ENCODE measurements around the gene ZNF407. TPM values are rescaled to one million over a fixed set of nuclear protein-coding genes. Genes with fewer than 3 reads are reported as not detected.

The ZNF407 gene
- total RNA-seq, 2 experiments from 2014 or later: 23.2 to 24.7 TPM

DNA sequence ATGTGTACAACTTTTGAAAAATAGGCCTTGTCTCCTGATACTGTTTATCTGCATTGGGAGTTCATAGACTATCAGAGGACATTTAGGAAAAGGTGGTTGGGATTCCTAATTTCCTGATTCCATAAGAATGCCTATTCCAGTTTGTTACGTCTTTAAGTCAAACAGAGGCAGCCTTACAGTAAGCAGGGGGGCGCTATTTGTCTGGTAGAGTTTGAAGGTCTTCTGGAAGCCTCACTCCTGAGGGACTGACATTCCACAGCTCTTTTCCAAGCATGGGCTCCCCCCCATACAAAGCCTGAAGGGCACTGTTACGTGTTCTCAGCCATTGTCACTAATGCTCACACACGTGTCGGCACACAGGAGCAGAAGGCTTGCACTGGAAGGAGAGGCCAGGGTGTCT, 456.9 kb downstream of the ZNF407 start:
- Mint-ChIP-seq H3K27me3 (no peaks in the 10 kb centered on the region), H3K36me3 (ENCODE audit: low read depth) (peaks cover 7% of the 10 kb centered on the region), H3K27ac (no peak overlapping the region)

DNA sequence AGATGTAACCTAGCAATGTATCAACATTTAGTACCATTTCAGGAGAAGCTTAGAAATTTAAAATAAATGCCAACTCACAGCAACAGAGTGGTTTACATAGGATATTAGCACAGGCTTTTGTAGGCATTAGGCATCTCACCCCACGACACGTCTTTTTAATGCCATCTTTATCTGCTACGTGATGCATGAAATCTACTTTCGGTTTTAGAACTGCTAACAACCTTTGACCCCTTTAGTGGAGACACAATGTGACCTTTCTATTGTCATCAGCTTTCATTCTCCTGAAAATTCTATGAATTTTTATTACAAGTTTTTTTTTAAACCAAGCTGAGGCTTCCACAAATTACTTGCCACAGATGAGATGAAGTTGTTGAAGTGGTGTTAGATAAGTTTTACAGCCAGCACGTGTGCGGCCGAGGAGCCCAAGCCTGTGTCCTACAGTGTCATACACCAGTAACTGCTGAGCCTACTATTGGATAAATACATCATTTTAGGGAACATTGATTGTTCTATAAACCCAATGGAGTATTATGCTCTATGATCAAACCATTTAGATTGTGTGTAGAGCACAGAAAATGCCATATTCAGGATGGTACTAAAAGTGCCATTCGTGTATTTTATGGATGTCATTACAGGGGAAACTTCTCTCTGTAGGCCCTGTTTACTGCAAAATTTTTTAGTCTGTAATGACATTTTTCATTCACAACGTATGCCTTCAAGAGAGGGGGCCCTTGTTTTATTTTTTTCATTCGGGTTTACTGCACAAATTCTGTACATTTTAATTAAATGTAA, 459.7 kb downstream of the ZNF407 start:
- Mint-ChIP-seq H3K9me3 (no peaks in the 10 kb centered on the region), H3K27me3 (no peaks in the 10 kb centered on the region), H3K36me3 (ENCODE audit: low read depth) (peaks cover 19% of the 10 kb centered on the region), H3K4me1 (ENCODE audit: low read depth) (no peaks in the 10 kb centered on the region), H3K4me3 (no peak overlapping the region), H3K27ac (no peak overlapping the region)
- CTCF ChIA-PET: interaction anchor here (1.5 kb wide), 1 partner anchor 14 kb away, joined by 3 read pairs; no protein-coding TSS in a partner anchor
- TF ChIP-seq, protein P1, sequence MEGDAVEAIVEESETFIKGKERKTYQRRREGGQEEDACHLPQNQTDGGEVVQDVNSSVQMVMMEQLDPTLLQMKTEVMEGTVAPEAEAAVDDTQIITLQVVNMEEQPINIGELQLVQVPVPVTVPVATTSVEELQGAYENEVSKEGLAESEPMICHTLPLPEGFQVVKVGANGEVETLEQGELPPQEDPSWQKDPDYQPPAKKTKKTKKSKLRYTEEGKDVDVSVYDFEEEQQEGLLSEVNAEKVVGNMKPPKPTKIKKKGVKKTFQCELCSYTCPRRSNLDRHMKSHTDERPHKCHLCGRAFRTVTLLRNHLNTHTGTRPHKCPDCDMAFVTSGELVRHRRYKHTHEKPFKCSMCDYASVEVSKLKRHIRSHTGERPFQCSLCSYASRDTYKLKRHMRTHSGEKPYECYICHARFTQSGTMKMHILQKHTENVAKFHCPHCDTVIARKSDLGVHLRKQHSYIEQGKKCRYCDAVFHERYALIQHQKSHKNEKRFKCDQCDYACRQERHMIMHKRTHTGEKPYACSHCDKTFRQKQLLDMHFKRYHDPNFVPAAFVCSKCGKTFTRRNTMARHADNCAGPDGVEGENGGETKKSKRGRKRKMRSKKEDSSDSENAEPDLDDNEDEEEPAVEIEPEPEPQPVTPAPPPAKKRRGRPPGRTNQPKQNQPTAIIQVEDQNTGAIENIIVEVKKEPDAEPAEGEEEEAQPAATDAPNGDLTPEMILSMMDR (IDR thresholded peaks at IDR 0.05): no peak
- POLR2A ChIA-PET: no interaction called here
- Histone ChIP-seq H3K27me3 (ENCODE audit: control insufficient read depth in 1 of 2, insufficient read depth in 2 of 2, low read length in 2 of 2) (no peaks in the 10 kb centered on the region), H3K4me3 (ENCODE audit: low read length) (no peak overlapping the region), H3K4me1 (ENCODE audit: insufficient read depth, low read length) (no peaks in the 10 kb centered on the region), H3K27ac (ENCODE audit: low read depth in 1 of 2, low read length in 2 of 2) (no peak overlapping the region), H3K9me3 (ENCODE audit: control insufficient read depth in 1 of 2, insufficient read depth in 1 of 2, low read length in 2 of 2) (peaks cover 0 to 7% of the 10 kb centered on the region in 2 experiments), H3K36me3 (ENCODE audit: insufficient read depth, low read length) (peaks cover 3% of the 10 kb centered on the region)
- intact Hi-C loops (cut with DNase I, micrococcal nuclease): no loop called here
- DNase-seq (no peak), ATAC-seq (ENCODE audit: poor library complexity) (no peak)

More for the DNA sequence above, 456.9 kb downstream of the ZNF407 start:
- no peaks in the 10 kb centered on the region for H3K9me3 Mint-ChIP-seq
- ChIA-PET CTCF (no interaction called here), POLR2A (no interaction called here)
- H3K4me1 Mint-ChIP-seq (ENCODE audit: low read depth): no peaks in the 10 kb centered on the region
- no peak overlapping the region for H3K27ac ChIP-seq (ENCODE audit: low read depth in 1 of 2, low read length in 2 of 2)
- no peak overlapping the region for H3K4me3 ChIP-seq (ENCODE audit: low read length)
- TF ChIP-seq, protein P1 (IDR thresholded peaks at IDR 0.05): no peak
- no peaks in the 10 kb centered on the region for H3K4me1 ChIP-seq (ENCODE audit: insufficient read depth, low read length)
- H3K27me3 ChIP-seq (ENCODE audit: control insufficient read depth in 1 of 2, insufficient read depth in 2 of 2, low read length in 2 of 2): no peaks in the 10 kb centered on the region
- no peak for ATAC-seq (ENCODE audit: poor library complexity)
- H3K36me3 ChIP-seq (ENCODE audit: insufficient read depth, low read length): no peaks in the 10 kb centered on the region
- DNase-seq: no peak
- intact Hi-C loops (cut with DNase I, micrococcal nuclease): no loop called here
- no peaks in the 10 kb centered on the region for H3K9me3 ChIP-seq (ENCODE audit: control insufficient read depth in 1 of 2, insufficient read depth in 1 of 2, low read length in 2 of 2)
- no peak overlapping the region for H3K4me3 Mint-ChIP-seq

DNA sequence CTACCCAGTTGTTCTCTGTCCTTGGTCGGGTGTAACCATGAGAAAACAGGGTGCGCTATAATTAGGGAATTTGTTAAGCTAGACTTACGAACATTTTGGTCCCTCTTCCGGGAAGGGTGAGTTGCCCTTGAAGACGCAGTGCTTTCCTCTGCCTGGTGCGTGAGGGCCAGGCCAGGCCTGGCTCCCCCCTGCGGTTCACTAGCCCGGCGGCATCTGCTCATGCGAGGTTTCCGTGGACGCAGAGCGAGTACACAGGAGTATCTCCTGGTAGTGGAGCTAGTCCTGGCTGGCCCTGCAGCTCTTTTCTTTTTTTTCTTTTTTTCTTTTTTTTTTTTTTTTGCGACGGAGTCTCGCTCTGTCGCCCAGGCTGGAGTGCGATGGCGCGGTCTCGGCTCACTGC, 462.5 kb downstream of the ZNF407 start:
- no peak for DNase-seq
- no peak for ATAC-seq (ENCODE audit: poor library complexity)

More for the DNA sequence above, 462.5 kb downstream of the ZNF407 start:
- Histone ChIP-seq H3K9me3 (ENCODE audit: control insufficient read depth in 1 of 2, insufficient read depth in 1 of 2, low read length in 2 of 2) (peaks cover 0 to 7% of the 10 kb centered on the region in 2 experiments), H3K27ac (ENCODE audit: low read depth in 1 of 2, low read length in 2 of 2) (no peak overlapping the region), H3K36me3 (ENCODE audit: insufficient read depth, low read length) (peaks cover 14% of the 10 kb centered on the region), H3K4me1 (ENCODE audit: insufficient read depth, low read length) (no peaks in the 10 kb centered on the region), H3K27me3 (ENCODE audit: control insufficient read depth in 1 of 2, insufficient read depth in 2 of 2, low read length in 2 of 2) (no peaks in the 10 kb centered on the region), H3K4me3 (ENCODE audit: low read length) (no peak overlapping the region)
- Mint-ChIP-seq H3K4me3 (no peak overlapping the region), H3K36me3 (ENCODE audit: low read depth) (peaks cover 40% of the 10 kb centered on the region), H3K27me3 (no peaks in the 10 kb centered on the region), H3K4me1 (ENCODE audit: low read depth) (no peaks in the 10 kb centered on the region), H3K27ac (no peak overlapping the region), H3K9me3 (no peaks in the 10 kb centered on the region)
- ChIA-PET CTCF (no interaction called here), POLR2A (no interaction called here)
- TF ChIP-seq, protein P1 (IDR thresholded peaks at IDR 0.05): no peak
- intact Hi-C loops (cut with DNase I, micrococcal nuclease): no loop called here
